ENCODE data around the gene DLEC1.

The DLEC1 gene

DNA sequence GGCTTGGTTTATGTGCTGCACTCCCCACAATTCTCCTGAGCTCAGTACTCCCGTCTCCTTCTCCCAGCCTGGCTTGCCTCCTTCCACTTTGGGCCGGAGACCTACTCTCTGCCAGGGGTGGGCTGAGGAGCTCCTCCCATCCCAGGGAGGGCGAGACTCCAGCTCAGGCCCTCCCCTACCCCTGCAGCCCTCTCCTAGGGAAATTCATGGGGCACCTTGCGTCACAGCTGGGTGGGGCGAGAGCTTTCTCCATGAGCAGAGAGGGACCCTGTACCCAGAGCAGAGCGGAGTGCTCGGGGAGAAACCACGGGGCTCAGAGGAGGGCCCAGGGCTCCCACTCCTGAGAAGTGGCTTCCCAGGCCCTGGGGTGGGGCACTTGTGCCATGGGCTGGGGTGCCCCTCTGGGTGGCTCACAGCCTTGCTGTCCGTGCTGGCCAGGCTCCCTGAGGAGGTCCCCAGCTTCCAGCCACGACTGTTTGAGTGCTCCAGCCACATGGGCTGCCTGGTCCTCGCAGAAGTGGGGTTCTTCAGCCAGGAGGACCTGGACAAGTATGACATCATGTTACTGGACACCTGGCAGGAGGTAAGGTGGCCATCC lies 35.1 kb upstream of the DLEC1 start:
- H3K9me3 ChIP-seq: no peaks in the 10 kb centered on the region
- TF ChIP-seq, protein P1, sequence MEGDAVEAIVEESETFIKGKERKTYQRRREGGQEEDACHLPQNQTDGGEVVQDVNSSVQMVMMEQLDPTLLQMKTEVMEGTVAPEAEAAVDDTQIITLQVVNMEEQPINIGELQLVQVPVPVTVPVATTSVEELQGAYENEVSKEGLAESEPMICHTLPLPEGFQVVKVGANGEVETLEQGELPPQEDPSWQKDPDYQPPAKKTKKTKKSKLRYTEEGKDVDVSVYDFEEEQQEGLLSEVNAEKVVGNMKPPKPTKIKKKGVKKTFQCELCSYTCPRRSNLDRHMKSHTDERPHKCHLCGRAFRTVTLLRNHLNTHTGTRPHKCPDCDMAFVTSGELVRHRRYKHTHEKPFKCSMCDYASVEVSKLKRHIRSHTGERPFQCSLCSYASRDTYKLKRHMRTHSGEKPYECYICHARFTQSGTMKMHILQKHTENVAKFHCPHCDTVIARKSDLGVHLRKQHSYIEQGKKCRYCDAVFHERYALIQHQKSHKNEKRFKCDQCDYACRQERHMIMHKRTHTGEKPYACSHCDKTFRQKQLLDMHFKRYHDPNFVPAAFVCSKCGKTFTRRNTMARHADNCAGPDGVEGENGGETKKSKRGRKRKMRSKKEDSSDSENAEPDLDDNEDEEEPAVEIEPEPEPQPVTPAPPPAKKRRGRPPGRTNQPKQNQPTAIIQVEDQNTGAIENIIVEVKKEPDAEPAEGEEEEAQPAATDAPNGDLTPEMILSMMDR (IDR thresholded peaks at IDR 0.05; ENCODE audit: low read depth, low read length): no peak
- no peaks in the 10 kb centered on the region for H3K27me3 ChIP-seq
- H3K36me3 ChIP-seq: no peaks in the 10 kb centered on the region
- DNase-seq: no peak
- H3K4me1 ChIP-seq: no peaks in the 10 kb centered on the region
- no peak overlapping the region for H3K4me3 ChIP-seq (ENCODE audit: low read depth, low read length)

DNA sequence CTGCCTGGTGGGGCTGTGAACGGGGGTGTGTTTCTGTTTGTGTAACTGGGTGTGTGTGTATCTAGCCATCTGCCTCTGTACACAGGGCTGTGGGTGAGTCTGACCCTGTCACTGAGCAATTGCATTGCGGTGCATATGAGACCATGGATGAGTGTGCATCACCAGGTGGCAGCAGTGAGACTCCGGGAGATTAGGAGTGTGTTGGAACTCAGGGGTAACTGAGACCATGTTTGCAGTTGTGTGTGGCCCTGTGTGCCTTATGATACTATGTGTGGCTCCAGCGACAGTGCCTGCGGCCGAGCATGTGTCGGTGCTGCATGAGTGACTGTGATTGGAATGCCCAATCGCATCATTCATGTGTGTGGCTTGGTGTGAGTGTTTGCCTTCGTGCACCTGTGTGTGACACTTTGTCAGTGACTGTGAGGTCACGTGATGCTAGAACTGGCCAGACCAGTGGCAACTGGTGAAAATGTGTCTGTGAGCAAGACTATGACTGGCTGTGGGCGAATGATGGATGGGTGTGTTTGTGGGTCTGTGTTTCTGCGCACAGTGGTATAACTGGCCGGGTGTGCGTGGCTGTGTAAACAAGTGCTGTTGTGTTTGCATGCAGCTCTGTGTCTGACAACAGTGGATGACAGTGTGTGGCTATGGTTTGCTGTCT lies 34.5 kb upstream of the DLEC1 start:
- Histone ChIP-seq H3K36me3 (no peaks in the 10 kb centered on the region), H3K4me3 (ENCODE audit: low read depth, low read length) (no peak overlapping the region), H3K9me3 (no peaks in the 10 kb centered on the region), H3K4me1 (no peaks in the 10 kb centered on the region), H3K27me3 (no peaks in the 10 kb centered on the region)
- TF ChIP-seq, protein P1 (IDR thresholded peaks at IDR 0.05; ENCODE audit: low read depth, low read length): peak; percentile 66
- DNase-seq: peak; percentile 64

DNA sequence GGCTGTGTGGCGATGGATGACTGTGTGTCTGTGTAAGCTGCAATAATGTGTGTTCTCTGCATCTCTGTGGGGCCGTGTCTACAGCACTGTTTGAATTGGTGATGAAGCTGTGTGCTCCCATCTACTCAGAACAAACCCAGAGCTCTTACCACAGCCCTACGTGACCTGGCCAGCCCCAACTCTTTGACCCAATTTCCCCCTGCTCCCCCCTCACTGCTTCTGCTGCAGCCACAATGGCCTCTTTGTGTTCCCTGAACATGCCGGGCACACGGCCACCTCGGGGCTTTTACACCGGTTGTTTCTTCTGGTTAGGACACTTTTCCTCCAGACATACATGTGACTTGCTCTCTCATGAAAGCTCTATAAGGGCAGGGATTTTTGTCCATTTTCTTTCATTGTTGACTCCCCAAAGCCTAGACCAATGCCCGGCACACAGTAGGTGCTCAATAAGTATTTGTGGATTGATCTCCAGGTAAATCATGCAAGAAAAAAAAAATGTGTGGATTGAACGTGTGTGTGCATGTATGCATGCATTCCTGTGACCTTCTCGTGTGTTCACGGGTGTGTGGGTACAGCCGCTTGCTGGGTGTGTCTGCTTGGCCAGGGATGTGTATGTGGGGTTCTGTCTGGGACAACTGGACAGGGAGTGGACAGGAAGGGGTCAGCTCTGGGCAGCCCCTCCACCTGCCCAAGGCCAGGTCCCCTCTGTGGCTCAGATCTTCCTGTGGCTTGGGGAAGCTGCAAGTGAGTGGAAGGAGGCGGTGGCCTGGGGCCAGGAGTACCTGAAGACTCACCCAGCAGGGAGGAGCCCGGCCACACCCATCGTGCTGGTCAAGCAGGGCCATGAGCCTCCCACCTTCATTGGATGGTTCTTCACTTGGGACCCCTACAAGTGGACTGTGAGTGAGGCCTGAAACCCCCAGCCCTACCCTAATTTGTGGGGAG lies 33.7 kb upstream of the DLEC1 start:
- TF ChIP-seq, protein P1 (IDR thresholded peaks at IDR 0.05; ENCODE audit: low read depth, low read length): no peak
- Histone ChIP-seq H3K4me1 (no peaks in the 10 kb centered on the region), H3K36me3 (no peaks in the 10 kb centered on the region), H3K9me3 (no peaks in the 10 kb centered on the region), H3K4me3 (ENCODE audit: low read depth, low read length) (no peak overlapping the region), H3K27me3 (no peaks in the 10 kb centered on the region)
- DNase-seq: no peak

DNA sequence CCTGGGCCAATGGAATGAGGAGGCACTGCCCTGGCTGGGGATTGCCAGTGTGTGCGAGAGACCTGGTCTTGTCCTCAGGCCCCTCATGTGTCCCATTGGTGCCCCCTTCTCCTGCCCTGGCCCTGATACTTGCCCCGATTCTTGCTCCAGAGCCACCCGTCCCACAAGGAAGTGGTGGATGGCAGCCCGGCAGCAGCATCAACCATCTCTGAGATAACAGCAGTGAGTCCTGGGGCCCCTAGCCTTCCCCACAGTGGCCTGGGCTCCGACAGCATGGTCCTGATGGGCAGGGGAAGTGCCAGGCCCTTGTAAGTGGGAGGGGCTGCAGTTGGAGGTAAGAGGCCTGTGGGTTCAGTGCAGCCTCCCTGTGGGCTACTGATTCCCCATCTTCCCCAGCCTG lies 33.0 kb upstream of the DLEC1 start:
- Histone ChIP-seq H3K9me3 (no peaks in the 10 kb centered on the region), H3K4me3 (ENCODE audit: low read depth, low read length) (no peak overlapping the region), H3K36me3 (no peaks in the 10 kb centered on the region), H3K4me1 (no peaks in the 10 kb centered on the region), H3K27me3 (no peaks in the 10 kb centered on the region)
- no peak for DNase-seq
- TF ChIP-seq, protein P1 (IDR thresholded peaks at IDR 0.05; ENCODE audit: low read depth, low read length): no peak

- Histone ChIP-seq H3K27me3 (no peaks in the 10 kb centered on the region), H3K9me3 (no peaks in the 10 kb centered on the region), H3K4me3 (ENCODE audit: low read depth, low read length) (no peak overlapping the region), H3K4me1 (no peaks in the 10 kb centered on the region), H3K36me3 (no peaks in the 10 kb centered on the region)
- TF ChIP-seq, protein P1 (IDR thresholded peaks at IDR 0.05; ENCODE audit: low read depth, low read length): no peak
- DNase-seq: no peak
Observed at GRCh38 chr3:38006445-38006995, 32.5 kb upstream of the DLEC1 start.
